Endothelial cell of umbilical vein (primary cell): ENCODE results near the gene EMP2. TPM values are rescaled to one million over a fixed set of nuclear protein-coding genes. Genes with fewer than 3 reads are reported as not detected.

Experiments used
- BruUV-seq: library from RNA; stranded (reverse); fragments of 400-500 nt; replicated peaks from 2 replicates; lab custom pipeline; 2021; lab: Mats Ljungman, UMichigan
- CTCF ChIA-PET: fragments of 300-600, 350-600 bp; sonication (Branson Sonifier 250); formaldehyde crosslinking; loops from one replicate; lab custom pipeline; 2021; ENCODE audit warnings: antibody characterized with exemption, inconsistent platforms; lab: Charles Lee
- POLR2A ChIA-PET: fragments of 300-600, 350-600 bp; sonication (Branson Sonifier 250); formaldehyde crosslinking; loops from one replicate; lab custom pipeline; 2021; ENCODE audit warnings: antibody characterized with exemption, inconsistent platforms; lab: Charles Lee
- DNase-seq: peaks from one replicate; pipeline ENCODE4 v3.0.0-alpha.2; 2011; ENCODE audit warnings: low read depth, low spot score
- FAIRE-seq: peaks from 2 replicates; lab custom pipeline; 2011; peaks lifted over from hg19 to GRCh38; lab: Jason Lieb, UNC
- H2AFZ ChIP-seq: 2 replicates; pipeline ENCODE4 v1.6.0; 2012; ENCODE audit warnings: low read depth, low read length, control low read depth, inconsistent platforms
- H3K27ac ChIP-seq: 2 replicates; pipeline ENCODE4 v1.5.1; 2011; ENCODE audit warnings: low read depth, mild to moderate bottlenecking, control low read depth, low read length, moderate library complexity; ENCODE audit not compliant: insufficient read depth
- H3K27me3 ChIP-seq, 2 experiments: 2 replicates each; pipeline versions ENCODE4 v1.6.0 to v1.6.1; 2011; ENCODE audit warnings: low read length in 2 of 2, mixed read lengths in 1 of 2; ENCODE audit not compliant: control insufficient read depth in 2 of 2, insufficient read depth in 2 of 2
- H3K36me3 ChIP-seq, 2 experiments: 2 replicates in 1 of 2; 3 replicates in 1 of 2; pipeline ENCODE4 v1.5.1; 2011; ENCODE audit warnings: low read length in 2 of 2, mild to moderate bottlenecking in 1 of 2, moderate library complexity in 1 of 2; ENCODE audit not compliant: control insufficient read depth in 2 of 2, insufficient read depth in 2 of 2; ENCODE audit errors: extremely low read depth in 1 of 2
- H3K4me1 ChIP-seq: 3 replicates; pipeline ENCODE4 v1.5.1; 2011; ENCODE audit warnings: mild to moderate bottlenecking, low read length; ENCODE audit not compliant: control insufficient read depth, insufficient read depth; ENCODE audit errors: extremely low read depth
- H3K4me2 ChIP-seq: 2 replicates; pipeline ENCODE4 v1.6.1; 2011; ENCODE audit warnings: low read length, control low read depth, mixed read lengths; ENCODE audit not compliant: insufficient read depth
- H3K4me3 ChIP-seq, 3 experiments: fragments of 200-600 bp in 1 of 3; sonication (generic), shearing (Covaris generic) in 1 of 3; replicated peaks in 1 of 3; 2 replicates each; pipeline ENCODE4 v1.5.1; 2011 to 2016; ENCODE audit warnings: control low read depth in 3 of 3, low read length in 3 of 3, mild to moderate bottlenecking in 2 of 3, inconsistent platforms in 1 of 3, low read depth in 1 of 3, moderate library complexity in 1 of 3; ENCODE audit not compliant: insufficient read depth in 1 of 3
- H3K79me2 ChIP-seq: 2 replicates; pipeline ENCODE4 v1.6.0; 2012; ENCODE audit warnings: low read length, inconsistent platforms; ENCODE audit not compliant: control insufficient read depth, insufficient read depth
- H3K9ac ChIP-seq: replicated peaks from 2 replicates; pipeline ENCODE3; 2011; ENCODE audit warnings: low read length, control low read depth; ENCODE audit not compliant: insufficient read depth; ENCODE audit errors: extremely low read depth
- H3K9me1 ChIP-seq: replicated peaks from 3 replicates; pipeline ENCODE4 v1.6.0; 2011; ENCODE audit warnings: mild to moderate bottlenecking, low read length; ENCODE audit not compliant: control insufficient read depth, insufficient read depth; ENCODE audit errors: extremely low read depth
- H3K9me3 ChIP-seq: replicated peaks from 2 replicates; pipeline ENCODE4 v1.5.1; 2012; ENCODE audit warnings: low read length, inconsistent platforms; ENCODE audit not compliant: control insufficient read depth, insufficient read depth
- H4K20me1 ChIP-seq: replicated peaks from 2 replicates; pipeline ENCODE3; 2011; ENCODE audit warnings: mild to moderate bottlenecking, low read length; ENCODE audit not compliant: control insufficient read depth, insufficient read depth; ENCODE audit errors: extremely low read depth
- CTCF ChIP-seq, 2 donors: IDR thresholded peaks; 1 replicate in 1 of 2; 2 replicates in 1 of 2; pipeline ENCODE4 v1.5.1; 2011; ENCODE audit warnings: low read length in 2 of 2, mild to moderate bottlenecking in 2 of 2, moderate library complexity in 2 of 2, control low read depth in 1 of 2, inconsistent platforms in 1 of 2, low read depth in 1 of 2; ENCODE audit not compliant: insufficient read depth in 1 of 2; ENCODE audit errors: extremely low read depth in 1 of 2
- EZH2 ChIP-seq: IDR thresholded peaks from 2 replicates; pipeline ENCODE4 v1.6.1; 2012; ENCODE audit warnings: borderline replicate concordance, low read depth, mild to moderate bottlenecking, moderate library complexity, low read length, inconsistent platforms; ENCODE audit not compliant: severe bottlenecking
- FOS ChIP-seq: IDR thresholded peaks from 2 replicates; pipeline ENCODE4 v1.6.1; 2011; ENCODE audit warnings: mild to moderate bottlenecking, low read length, moderate library complexity, borderline replicate concordance; ENCODE audit not compliant: insufficient read depth
- GATA2 ChIP-seq: IDR thresholded peaks from 2 replicates; pipeline ENCODE4 v1.7.0; 2011; ENCODE audit warnings: low read depth, mild to moderate bottlenecking, moderate library complexity, mixed read lengths, low read length; ENCODE audit not compliant: insufficient read length, insufficient read depth
- JUN ChIP-seq: IDR thresholded peaks from 2 replicates; pipeline ENCODE4 v1.6.1; 2011; ENCODE audit warnings: borderline replicate concordance, low read depth; ENCODE audit not compliant: insufficient read length, insufficient read depth
- MAX ChIP-seq: IDR thresholded peaks from 2 replicates; pipeline ENCODE4 v1.6.1; 2011; ENCODE audit not compliant: insufficient read depth, insufficient read length
- MYC ChIP-seq: IDR thresholded peaks from one replicate; pipeline ENCODE4 v1.6.1; 2011; ENCODE audit warnings: mild to moderate bottlenecking, low read depth, low read length
- POLR2A ChIP-seq: IDR thresholded peaks from 2 replicates; pipeline ENCODE4 v1.6.1; 2012; ENCODE audit warnings: low read depth, mild to moderate bottlenecking, control low read depth, low read length
- POLR2AphosphoS5 ChIP-seq: IDR thresholded peaks from 2 replicates; pipeline ENCODE4 v1.6.1; 2012; ENCODE audit warnings: low read depth, mild to moderate bottlenecking, control low read depth, low read length, moderate library complexity; ENCODE audit not compliant: insufficient read depth
- dilution Hi-C: fragments of 300-500 bp; cut with MboI; formaldehyde crosslinking; loops from one replicate; pipeline ENCODE4 v1.15.0; 2019; ENCODE audit warnings: low sequenced_read_pairs; ENCODE audit not compliant: extremely low pct_ligation_motif_present
- intact Hi-C: fragments of 100-400 bp; cut with micrococcal nuclease; formaldehyde crosslinking; loops from one replicate; pipeline ENCODE4 v1.10.0; 2022
- polyA plus RNA-seq, 4 experiments: library from polyadenylated mRNA; depleted of rRNA in 3 of 4; stranded (reverse) in 3 of 4; unstranded in 1 of 4; fragments of >200 nt; gene quantifications; 2 replicates each; pipeline versions ENCODE4 v1.2.1 to v1.2.3, GENCODE V29; 2011 to 2012; ENCODE audit warnings: missing spikeins in 1 of 4
- total RNA-seq: library from RNA; stranded (reverse); gene quantifications from 2 replicates; pipeline ENCODE4 v1.2.3, GENCODE V29; 2021

The EMP2 gene
- total and polyA plus RNA-seq, 2 donors (not counting 3 experiments of a cell fraction or from before 2014, with no cell fraction given): 19.0 to 25.5 TPM

GRCh38 chr16:10510279-10510678 lies 70.1 kb downstream of the EMP2 start:
- BruUV-seq: no TSS peak
- dilution Hi-C loops: no loop called here
- no peak overlapping the region for H3K9ac ChIP-seq
- no peaks in the 10 kb centered on the region for H3K79me2 ChIP-seq
- no peaks in the 10 kb centered on the region for H4K20me1 ChIP-seq
- no peaks in the 10 kb centered on the region for H3K36me3 ChIP-seq
- H2AFZ ChIP-seq: no peak overlapping the region
- intact Hi-C loops: no loop called here
- H3K9me3 ChIP-seq: no peaks in the 10 kb centered on the region
- H3K27me3 ChIP-seq: peaks cover 0 to 4% of the 10 kb centered on the region in 2 experiments
- POLR2A ChIA-PET: no interaction called here
- DNase-seq (no peak), FAIRE-seq (no peak)
- no peaks in the 10 kb centered on the region for H3K9me1 ChIP-seq
- H3K4me1 ChIP-seq: no peaks in the 10 kb centered on the region
- no peak overlapping the region for H3K4me3 ChIP-seq
- CTCF ChIA-PET: interaction anchor here (0.5 to 2.9 kb wide), 14 partner anchors 18 to 1943 kb away, joined by 3 to 90 read pairs (median 5); partner anchors contain the start of gene NUBP1
- H3K27ac ChIP-seq: no peak overlapping the region
- TF ChIP-seq MAX (no peak), EZH2 (no peak), JUN (no peak), CTCF (IDR thresholded peaks at IDR 0.05; ENCODE audit: extremely low read depth in 1 of 2, insufficient read depth in 1 of 2, low read depth in 1 of 2, low read length in 2 of 2) (no peak), POLR2AphosphoS5 (no peak), POLR2A (no peak), MYC (no peak), GATA2 (no peak), FOS (no peak)
- H3K4me2 ChIP-seq: no peak overlapping the region
